GM20431 (cell line): ENCODE data around the gene BLOC1S5.
"Not testable (repeated sequence)": the region's sequence is repeated elsewhere in the genome, so short reads cannot be mapped to it uniquely, and the experiment has no call there.

Experiments
- in situ Hi-C: fragments of 300-500 bp; cut with MseI, MboI; formaldehyde crosslinking; loops from one replicate; pipeline ENCODE4 v1.15.0; 2020; ENCODE audit warnings: low sequenced_read_pairs; ENCODE audit not compliant: unreplicated experiment

Gene BLOC1S5

DNA sequence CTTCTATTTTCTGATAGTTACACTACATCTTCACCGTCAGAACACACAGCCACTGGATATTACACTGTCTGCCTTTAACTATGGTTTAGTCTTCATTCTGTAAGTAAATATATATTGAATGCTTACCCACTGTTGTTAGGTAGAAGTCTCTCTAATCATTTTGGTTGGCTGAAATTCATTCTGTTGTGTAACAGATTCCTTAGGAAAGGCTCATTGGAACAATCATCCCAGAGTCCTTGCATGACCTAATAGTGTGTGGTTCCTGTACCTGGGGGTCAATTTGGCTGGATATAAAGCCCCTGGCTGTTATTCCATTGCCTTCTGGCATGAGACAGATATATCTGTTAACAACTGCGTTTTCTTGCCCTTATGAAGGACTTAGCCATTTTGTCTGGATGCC, 9.9 kb downstream of the BLOC1S5 start:
- in situ Hi-C loops: no loop called here

DNA sequence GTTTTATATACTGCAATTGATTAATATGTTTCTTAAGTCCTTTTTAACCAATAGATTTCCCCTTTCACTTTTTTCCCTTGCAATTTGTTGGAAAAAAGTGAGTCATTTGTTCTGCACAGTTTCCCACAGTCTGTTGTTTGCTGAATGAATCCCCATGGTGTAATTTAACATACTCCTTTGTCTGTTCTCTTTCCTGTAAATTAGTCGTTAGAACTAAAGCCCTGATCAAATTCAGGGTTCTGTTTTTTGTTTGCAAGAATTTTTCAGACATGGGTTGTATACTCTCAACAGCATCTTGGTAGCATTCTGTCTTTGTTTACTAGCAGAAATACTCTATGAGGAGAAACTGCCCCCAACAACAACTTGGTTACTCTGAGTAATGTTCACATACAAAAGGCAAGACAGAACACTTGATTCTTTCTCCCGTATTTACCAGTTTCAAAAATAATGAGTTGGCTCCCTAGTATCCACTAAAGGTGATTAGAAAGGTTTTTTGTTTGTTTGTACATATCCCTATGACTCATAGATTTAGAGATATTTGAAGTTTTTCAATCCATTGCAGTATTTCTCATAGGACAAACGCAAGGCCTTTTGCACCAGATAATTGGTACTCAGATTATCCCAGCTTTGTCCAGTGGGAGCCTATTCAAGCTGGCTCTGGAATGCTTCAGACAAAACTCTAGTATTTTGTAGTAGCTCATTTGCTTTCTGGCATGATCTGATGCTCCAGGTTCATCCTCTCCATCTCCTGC, 16.5 kb downstream of the BLOC1S5 start:
- in situ Hi-C loops: no loop called here

DNA sequence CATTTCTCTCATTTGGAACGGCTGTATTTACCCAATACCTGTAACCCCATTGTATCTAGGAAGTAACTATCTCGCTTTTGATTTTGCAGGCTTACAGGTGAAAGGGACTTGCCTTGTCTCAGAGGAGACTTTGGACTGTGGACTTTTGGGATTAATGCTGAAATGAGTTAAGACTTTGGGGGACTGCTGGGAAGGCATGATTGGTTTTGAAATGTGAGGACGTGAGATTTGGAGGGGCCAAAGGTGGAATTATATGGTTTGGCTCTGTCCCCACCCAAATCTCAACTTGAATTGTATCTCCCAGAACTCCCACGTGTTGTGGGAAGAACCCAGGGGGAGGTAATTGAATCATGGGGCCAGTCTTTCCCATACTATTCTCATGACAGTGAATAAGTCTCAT, 18.4 kb downstream of the BLOC1S5 start:
- in situ Hi-C loops: not testable (repeated sequence)

DNA sequence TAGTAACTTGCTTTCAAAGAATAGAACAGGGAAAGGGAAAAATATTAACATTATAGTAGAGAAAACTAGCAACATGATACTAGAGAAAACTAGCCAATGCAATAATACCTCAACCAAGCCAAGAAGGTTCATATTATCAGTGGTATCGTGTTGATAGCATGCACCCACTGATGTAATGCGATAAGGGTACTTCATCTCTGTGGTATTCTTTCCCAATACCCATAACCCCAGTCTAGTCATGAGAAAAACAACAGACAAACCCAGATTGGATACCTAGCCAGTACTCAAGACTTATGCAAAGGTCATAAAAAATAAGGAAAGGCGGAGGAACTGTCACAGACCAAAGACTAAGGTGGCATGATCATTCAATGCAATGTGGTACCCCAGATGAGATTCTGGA, 21.0 kb downstream of the BLOC1S5 start:
- in situ Hi-C loops: no loop called here

DNA sequence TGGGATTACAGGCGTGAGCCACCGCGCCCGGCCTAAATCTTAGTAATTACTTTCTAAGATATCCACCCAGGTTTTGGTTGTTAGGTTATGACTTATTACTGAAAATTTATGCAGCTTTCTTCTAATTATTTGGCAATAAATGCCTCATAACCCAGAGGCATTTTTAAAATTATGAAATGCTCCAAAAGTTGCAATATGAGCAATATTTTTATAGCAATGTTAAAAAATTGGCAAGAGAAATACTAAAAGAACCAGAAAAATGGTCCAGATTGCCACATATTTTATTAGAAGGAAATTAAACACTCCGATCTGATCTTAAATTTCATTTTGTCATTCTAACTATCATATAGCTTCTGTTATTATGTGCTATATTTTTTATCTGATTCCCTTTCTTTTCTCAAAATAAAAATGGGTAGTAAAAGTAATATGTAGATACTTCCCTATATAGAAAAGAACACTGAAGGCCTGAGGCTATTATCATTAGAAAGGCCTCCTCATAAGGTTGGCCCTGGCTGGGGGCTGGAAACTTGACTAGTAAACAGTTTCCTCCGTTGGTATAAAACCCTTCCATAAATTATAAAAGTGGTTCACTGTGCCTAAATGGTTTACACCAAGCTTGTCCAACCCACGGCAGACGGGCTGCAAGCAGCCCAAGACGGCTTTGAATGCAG, 22.1 kb downstream of the BLOC1S5 start:
- in situ Hi-C loops: no loop called here

DNA sequence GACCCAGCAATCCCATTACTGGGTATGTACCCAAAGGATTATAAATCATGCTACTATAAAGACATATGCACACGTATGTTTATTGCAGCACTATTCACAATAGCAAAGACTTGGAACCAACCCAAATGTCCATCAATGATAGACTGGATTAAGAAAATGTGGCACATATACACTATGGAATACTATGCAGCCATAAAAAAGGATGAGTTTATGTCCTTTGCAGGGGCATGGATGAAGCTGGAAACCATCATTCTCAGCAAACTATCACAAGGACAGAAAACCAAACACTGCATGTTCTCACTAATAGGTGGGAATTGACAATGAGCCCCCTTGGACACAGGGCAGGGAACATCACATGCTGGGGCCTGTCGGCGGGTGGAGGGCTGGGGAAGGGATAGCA, 30.1 kb downstream of the BLOC1S5 start:
- in situ Hi-C loops: not testable (repeated sequence)

DNA sequence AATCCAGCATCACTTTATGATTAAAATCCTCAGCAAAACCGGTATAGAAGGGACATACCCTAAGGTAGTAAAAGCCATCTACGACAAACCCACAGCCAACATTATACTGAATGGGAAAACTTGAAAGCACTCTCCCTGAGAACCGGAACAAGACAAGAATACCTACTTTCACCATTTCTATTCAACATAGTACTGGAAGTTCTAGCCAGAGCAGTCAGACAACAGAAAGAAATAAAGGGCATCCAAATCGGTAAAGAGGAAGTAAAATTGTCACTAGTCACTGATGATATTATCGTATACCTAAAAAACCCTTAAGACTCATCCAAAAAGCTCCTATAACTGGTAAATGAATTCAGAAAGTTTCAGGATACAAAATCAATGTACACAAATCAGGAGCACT, 33.3 kb downstream of the BLOC1S5 start:
- in situ Hi-C loops: no loop called here

DNA sequence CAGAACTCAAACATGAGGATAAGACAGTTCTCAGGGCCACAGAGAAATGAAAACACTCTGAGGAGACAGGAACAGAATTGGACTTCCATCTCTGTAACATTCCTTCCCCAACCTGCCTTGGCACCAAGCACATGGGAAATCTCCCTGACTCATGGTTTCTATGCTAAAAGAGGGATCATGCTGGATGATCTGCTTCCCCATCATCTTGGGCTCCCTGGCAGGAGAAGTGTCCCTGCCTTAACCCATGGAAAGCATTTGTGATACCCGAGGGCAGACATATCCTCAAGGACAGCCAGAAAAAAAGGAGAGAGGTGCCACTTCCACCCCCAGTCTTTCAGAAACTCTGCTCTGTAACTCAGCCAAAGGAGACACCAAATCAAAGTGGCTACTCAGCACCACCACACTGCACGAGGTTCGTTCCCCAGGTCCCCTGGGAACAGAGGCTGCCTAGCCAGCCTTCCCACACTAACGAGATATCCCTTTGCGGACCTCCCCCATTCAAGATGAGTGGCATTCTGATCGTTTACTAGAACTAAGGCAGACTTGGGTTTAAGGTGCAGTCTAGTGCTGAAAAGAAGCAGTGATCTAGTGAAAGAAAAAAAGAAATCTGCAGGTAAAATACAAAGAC, 34.8 kb downstream of the BLOC1S5 start:
- in situ Hi-C loops: no loop called here

DNA sequence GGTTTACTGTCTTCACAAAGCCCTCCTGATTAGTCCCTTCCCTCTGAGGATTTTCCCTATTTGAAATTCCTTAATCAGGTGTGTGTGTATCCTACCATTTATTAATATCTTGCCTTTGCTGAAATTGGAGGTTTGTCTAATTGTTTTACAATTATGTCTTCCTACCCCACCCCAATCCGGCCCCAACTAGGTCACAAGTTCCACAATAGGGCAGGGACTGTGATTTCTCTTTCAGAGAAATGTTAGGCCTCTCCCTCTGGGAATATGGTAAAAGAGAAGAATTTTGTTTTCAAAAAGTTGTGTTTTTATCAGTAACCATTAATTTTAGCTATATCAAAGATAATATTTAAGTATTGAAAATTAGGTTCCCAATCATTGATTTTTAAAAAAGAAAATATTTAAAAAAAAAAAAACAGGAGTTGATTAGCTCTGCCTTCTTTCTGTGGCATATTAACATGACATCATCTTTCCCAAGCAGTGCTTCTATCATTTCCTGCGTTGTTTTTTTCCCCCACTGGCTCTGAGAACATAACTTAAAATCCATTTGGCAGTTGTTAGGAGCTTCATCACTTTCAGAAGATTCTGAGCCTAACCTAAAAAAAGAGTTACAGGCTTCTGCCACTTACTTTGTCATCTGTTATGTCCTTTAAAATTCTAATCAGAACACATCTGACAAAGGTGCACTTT, 36.1 kb downstream of the BLOC1S5 start:
- in situ Hi-C loops: no loop called here

DNA sequence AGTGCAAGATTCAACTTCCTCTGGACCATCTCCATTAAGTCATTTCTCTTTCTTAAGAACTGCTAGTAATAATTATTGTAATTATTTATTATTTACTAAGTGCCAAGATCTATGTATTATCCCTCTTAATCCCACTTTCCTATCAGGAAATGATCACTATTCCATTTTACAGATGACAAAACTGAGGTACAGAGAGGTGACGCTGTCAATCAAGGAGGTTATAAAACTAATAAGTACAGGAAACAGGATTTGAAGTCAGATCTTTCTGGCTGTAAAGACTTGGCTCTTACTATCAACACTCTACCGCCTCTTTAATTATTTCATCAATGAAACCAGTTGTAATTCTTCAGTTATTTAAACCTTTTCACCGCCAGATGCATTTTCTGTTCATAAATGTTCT, 37.4 kb downstream of the BLOC1S5 start:
- in situ Hi-C loops: no loop called here

DNA sequence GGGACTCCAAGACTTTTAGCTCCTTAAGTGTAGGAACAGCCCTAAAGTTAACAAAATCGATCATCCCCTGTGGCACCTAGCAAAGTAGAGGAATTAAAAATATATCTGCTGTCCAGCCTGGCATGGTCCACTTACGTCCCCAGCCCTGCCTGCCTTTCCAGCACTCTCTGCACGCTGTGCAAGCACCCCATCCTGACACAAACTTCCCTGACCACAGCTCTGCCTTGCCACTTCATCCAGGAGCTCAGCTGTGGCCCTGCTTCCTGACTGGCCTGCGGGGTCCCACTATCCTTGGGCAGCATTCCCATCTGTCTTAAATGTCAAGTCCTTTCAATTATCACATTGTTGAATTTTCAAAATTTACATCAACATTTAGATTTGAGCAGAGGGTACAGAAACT, 39.0 kb downstream of the BLOC1S5 start:
- in situ Hi-C loops: no loop called here

DNA sequence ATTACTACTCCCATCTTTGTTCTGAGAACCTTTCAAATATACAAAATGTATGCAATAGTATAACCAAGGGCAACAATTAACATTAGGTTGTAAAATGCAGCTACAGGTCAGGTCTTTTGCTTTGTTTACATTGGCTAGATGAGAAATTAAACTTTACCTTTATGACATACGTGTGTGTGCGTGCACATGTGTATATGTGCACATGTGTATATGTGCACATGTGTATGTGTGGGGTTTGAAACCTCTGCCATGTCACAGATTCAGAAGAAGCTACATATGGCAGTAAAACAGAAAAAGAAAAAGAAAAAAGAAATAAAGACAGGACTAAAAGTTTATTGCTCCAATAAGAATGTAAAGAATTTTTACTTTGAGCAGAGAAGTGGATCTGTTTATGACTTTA, 40.6 kb downstream of the BLOC1S5 start:
- in situ Hi-C loops: no loop called here

DNA sequence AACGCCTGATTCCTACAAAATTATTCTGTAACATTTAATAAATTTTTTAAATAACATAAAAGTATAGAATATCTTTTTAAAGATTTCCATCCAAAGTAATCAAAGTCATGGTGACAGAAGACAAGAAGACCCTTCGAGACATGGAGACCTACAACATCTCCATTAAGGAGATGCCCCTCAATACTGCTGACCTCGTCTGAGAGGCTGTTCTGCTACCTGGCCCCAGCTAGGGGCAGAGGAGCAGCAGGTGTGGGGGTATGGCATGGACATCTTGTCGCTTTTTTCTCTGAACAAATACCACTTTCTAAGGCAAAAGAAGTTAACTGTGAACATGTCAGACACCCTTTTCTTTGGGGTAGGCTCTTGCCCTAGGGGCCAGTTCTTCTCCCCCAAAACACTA, 44.1 kb downstream of the BLOC1S5 start:
- in situ Hi-C loops: no loop called here

DNA sequence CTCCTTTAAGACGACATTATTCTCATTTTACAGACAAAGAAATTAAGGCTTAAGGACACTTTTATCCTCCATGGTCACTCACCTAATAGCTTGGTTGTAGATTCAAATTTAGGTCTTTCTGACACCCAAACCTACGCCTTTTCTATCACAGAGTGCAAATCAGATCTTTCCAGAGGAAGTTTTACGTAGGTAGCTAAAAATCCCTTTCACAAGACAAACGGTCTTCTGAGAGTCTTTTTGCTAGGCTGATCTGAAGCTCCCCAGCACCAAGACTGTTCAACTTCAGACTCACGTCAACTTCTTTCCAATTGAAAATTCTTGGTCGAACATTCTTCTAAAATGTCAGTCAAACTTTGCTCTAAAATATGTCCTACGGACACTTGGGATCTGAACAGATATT, 46.5 kb downstream of the BLOC1S5 start:
- in situ Hi-C loops: no loop called here

DNA sequence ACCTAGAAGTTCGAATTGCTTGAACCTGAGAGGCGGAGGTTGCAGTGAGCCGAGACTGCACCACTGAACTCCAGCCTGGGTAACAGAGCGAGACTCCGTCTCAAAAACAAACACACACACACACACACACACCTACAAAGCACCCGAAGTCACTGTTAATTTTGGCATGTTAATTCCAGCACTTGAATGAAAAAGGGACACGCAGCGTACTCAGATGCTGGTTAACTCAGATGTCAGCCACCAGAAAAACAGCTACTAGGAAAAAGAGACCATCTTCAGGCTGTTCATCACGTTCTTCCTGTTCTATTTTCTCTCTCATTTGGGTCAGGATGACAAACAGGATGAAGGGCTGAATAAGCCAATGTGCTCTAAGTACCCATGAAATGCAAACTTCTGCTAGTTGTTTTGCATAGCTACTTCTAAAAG, 46.9 kb downstream of the BLOC1S5 start:
- in situ Hi-C loops: no loop called here

DNA sequence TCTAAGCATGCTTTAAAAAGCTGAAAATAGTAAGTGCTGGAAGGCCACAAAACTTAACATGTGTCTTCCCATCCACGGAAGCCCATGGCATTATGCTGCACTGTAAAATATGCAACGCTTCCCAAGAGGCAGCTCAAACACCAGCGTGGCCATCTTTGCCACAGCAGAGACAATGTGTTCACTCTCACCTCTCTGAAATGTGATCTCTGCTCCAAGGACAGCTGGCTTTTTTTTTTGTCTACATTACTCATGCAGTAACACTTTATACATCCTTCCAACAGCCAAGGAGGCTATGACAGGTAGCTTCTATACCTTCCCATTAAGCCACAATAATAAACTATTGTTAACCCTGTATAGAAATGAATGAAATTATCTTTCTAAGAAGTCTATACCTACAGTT, 49.2 kb downstream of the BLOC1S5 start:
- in situ Hi-C loops: no loop called here

DNA sequence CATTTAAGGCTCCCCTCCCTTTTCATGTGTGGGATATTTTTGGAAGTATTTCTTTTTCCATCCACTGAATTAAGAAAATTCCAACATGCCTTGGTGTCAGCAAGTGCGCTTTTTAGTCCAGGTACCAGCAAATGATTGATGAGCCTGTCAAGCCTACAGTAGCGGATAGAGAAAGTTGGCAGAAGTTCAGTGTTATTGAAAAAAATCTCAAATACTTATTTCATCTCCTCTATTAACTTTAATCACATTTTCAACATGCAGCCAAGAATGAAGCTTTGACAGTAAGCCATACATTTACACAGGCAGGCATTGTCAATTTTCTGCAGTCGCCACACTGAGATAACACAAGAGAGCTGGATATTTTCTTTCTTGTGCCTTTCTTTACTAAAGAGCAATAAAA, 50.4 kb downstream of the BLOC1S5 start:
- in situ Hi-C loops: no loop called here

DNA sequence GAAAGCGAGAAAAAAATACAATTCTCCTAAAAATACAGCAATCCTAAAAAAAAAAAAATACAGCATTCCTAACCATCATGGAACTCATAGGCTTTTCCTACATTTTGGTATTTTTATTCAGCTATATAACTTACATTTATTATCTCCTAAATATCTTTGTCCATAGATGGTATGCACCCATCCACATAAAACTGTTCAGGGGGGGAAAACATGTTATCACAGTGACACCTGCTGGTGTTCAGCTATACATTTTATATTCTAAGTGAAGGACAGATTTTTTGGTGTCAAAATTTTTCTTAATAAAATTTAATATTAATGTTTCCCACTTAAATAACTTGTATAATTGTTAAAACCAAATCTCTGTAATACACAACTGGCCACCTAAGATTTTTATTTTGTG, 58.0 kb downstream of the BLOC1S5 start:
- in situ Hi-C loops: no loop called here

DNA sequence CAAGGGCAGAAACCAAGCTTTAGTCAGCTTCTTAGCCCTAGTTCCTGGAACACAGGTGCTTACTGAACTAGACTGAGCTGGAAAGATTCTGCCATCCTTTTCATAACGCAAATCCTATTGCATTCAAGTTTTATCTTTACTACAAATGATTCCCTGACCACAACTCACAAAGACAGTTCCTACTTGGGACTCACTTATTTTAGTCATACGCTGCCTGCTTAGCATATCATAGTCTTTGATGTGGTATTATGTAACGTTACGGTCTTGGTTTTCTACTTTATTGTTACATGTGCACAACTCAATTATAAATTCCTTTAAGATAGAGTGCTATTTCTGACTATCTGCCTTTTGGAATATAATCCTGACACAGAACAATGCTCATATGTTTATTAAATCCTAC, 59.1 kb downstream of the BLOC1S5 start:
- in situ Hi-C loops: no loop called here

DNA sequence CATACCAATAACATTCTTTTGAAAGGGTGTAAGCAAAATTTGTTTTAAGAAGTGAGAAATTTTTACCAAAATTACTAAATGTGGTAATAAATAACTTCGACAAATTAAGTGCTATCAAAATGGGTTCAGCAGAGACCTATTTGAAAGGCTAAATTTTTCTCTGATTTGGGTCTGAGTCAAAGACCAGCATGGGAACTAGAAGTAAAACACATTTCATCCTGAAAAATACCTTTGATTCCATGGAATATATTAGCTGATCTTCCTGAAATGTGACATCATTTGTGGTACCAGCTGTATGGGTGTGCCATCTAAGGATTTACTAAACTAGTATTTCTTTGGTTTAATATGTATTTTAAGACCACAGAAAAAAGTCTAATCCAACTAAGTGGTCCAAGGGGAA, 63.6 kb downstream of the BLOC1S5 start:
- in situ Hi-C loops: no loop called here

DNA sequence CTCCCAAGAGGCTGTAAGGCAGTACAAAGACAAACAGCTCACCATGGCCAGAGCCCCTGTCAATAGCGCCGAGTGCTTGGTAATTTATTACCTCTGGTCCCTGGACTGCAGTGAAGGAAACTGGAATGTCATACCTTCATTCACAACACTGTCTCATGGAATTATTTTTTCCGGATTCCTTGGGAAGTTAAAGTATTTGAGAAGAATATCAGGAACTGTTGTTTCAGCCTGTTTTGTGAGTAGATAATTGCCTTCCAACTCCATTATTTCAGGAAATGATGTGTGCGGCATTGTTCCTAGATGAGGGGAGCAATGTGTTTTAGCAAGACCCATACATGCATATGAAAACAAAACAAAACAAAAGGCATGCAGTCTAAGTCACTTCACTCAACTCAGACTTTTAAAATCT, 64.0 kb downstream of the BLOC1S5 start:
- in situ Hi-C loops: no loop called here
